ENCODE data around the gene MYH14. TPM values are rescaled to one million over a fixed set of nuclear protein-coding genes. Genes with fewer than 3 reads are reported as not detected.

The MYH14 gene
- total and polyA plus RNA-seq, 2 of the 8 experiments (the other 6 are each of a cell fraction or from before 2014, with no cell fraction given), result 17.3 to 28.6 TPM

- TF ChIP-seq SP1 (IDR thresholded peaks at IDR 0.05; ENCODE audit: low read depth, low read length) (no peak), ASH2L (IDR thresholded peaks at IDR 0.05; ENCODE audit: low read length) (no peak), EGR1 (IDR thresholded peaks at IDR 0.05; ENCODE audit: borderline replicate concordance, low read depth, low read length) (no peak)
Observed at GRCh38 chr19:50190439-50190891, 13.0 kb upstream of the MYH14 start (continued).
